DOHH2 (cell line): ENCODE results near the gene SIKE1.

Source experiments
- CTCF ChIP-seq: fragments of 200-600 bp; sonication (generic); IDR thresholded peaks from one replicate; pipeline ENCODE4 v1.5.1; 2014; ENCODE audit warnings: antibody characterized with exemption, mild to moderate bottlenecking, low read depth, low read length; ENCODE audit not compliant: poor library complexity, severe bottlenecking
- EZH2phosphoT487 ChIP-seq: fragments of 200-600 bp; sonication (generic); IDR thresholded peaks from 2 replicates; pipeline ENCODE4 v1.6.1; 2017; ENCODE audit warnings: borderline replicate concordance, mild to moderate bottlenecking, antibody characterized with exemption, low read length, moderate library complexity, mixed read lengths

DNA sequence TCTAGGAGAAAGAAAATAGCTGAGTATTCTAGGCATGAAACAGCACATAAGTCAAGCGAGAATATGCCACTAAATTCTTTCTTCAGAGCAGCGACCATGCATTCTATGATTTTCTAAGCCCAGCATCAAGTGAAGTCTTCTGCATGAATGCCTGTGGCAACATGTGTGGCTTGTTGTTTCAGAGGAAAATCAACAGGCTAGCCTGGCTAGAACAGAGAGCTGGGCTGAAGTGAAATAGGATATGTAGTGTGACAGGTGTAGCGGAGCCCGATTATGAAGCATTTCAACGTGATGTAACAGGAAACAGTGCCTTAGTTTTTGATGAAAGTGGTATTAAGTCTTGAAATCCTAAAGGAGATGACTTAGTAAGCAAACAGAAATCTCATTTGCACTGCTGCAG, 29.7 kb downstream of the SIKE1 start:
- TF ChIP-seq EZH2phosphoT487 (no peak), CTCF (no peak)
